Measurements from ENCODE around the gene LAMA3. TPM values are rescaled to one million over a fixed set of nuclear protein-coding genes. Genes with fewer than 3 reads are reported as not detected.

Gene LAMA3
- total RNA-seq, 4 donors from 2014 or later: 14.9 to 81.4 (median 69.3) TPM

GRCh38 chr18:23723121-23723520 is 33.9 kb downstream of the LAMA3 start:
- peaks cover 0 to 9% (median 0%) of the 10 kb centered on the region in 4 donors for H3K4me1 ChIP-seq
- no peak overlapping the region for H3K27ac ChIP-seq
- no peak overlapping the region for H3K4me3 ChIP-seq
- no peaks in the 10 kb centered on the region for H3K9me3 ChIP-seq
- no peak for TF ChIP-seq CTCF (IDR thresholded peaks at IDR 0.05)
- TF ChIP-seq POLR2A (IDR thresholded peaks at IDR 0.05): no peak
- no peaks in the 10 kb centered on the region for H3K27me3 ChIP-seq
- no peaks in the 10 kb centered on the region for H3K36me3 ChIP-seq
- no peak for DNase-seq

GRCh38 chr18:23724681-23725080 is 35.4 kb downstream of the LAMA3 start:
- no peaks in the 10 kb centered on the region for H3K27me3 ChIP-seq
- H3K27ac ChIP-seq: no peak overlapping the region
- H3K4me3 ChIP-seq: no peak overlapping the region
- no peaks in the 10 kb centered on the region for H3K36me3 ChIP-seq
- DNase-seq: no peak
- TF ChIP-seq POLR2A (IDR thresholded peaks at IDR 0.05): no peak
- TF ChIP-seq CTCF (IDR thresholded peaks at IDR 0.05): no peak
- H3K4me1 ChIP-seq: peaks cover 0 to 9% (median 0%) of the 10 kb centered on the region in 4 donors
- no peaks in the 10 kb centered on the region for H3K9me3 ChIP-seq

GRCh38 chr18:23725351-23725750 is 36.1 kb downstream of the LAMA3 start:
- Histone ChIP-seq H3K27ac (no peak overlapping the region), H3K4me3 (no peak overlapping the region), H3K4me1 (peaks cover 0 to 9% (median 0%) of the 10 kb centered on the region in 4 donors), H3K9me3 (no peaks in the 10 kb centered on the region), H3K27me3 (no peaks in the 10 kb centered on the region), H3K36me3 (no peaks in the 10 kb centered on the region)
- no peak for DNase-seq
- TF ChIP-seq POLR2A (IDR thresholded peaks at IDR 0.05): no peak
- no peak for TF ChIP-seq CTCF (IDR thresholded peaks at IDR 0.05)

GRCh38 chr18:23725827-23726661 is 36.8 kb downstream of the LAMA3 start:
- DNase-seq: no peak
- Histone ChIP-seq H3K4me3 (no peak overlapping the region), H3K36me3 (no peaks in the 10 kb centered on the region), H3K9me3 (no peaks in the 10 kb centered on the region), H3K27ac (no peak overlapping the region), H3K27me3 (no peaks in the 10 kb centered on the region), H3K4me1 (peaks cover 0 to 9% (median 0%) of the 10 kb centered on the region in 4 donors)
- TF ChIP-seq POLR2A (IDR thresholded peaks at IDR 0.05) (no peak), CTCF (IDR thresholded peaks at IDR 0.05) (peak in 1 of 6 experiments; percentile 12)

- no peak overlapping the region for H3K4me3 ChIP-seq
- no peak overlapping the region for H3K27ac ChIP-seq
- H3K4me1 ChIP-seq: no peaks in the 10 kb centered on the region
- H3K27me3 ChIP-seq: no peaks in the 10 kb centered on the region
- H3K9me3 ChIP-seq: no peaks in the 10 kb centered on the region
- TF ChIP-seq POLR2A (IDR thresholded peaks at IDR 0.05): no peak
- TF ChIP-seq CTCF (IDR thresholded peaks at IDR 0.05): no peak
- H3K36me3 ChIP-seq: no peaks in the 10 kb centered on the region
- no peak for DNase-seq
These were observed 38.6 kb downstream of the LAMA3 start for GRCh38 chr18:23727707-23728493.

Measured in Peyer's patch (tissue), 4 donors.